Left hindlimb (tissue), 1 donor: ENCODE measurements around the gene PER2.
A peak's percentile ranks its signal among the peaks of the same experiment; 100 is the strongest.

ENCODE experiments used
- DNase-seq: peaks from one replicate; pipeline ENCODE4 v3.0.0-alpha.2; 2018

PER2 gene

GRCh38 chr2:238247002-238247822 lies 41.2 kb downstream of the PER2 start:
- DNase-seq, result no peak

DNA sequence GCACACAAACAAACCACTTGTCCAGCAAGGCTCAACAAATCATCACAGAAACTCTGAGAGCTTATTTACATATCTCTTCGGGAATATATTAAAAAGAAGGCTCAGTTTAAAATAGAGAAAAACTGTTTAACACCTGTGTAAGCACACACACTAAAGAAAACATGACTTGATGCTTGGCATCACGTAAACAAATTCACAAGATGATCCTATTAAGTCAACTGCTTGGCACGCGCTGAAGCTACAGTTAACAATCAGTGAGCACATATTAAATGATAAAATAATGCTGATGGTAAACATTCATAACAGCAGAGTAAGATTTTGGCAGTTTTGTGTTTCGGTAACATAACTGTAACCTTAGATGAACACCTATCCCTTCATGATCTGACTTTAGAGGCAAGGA lies 44.3 kb downstream of the PER2 start:
- no peak for DNase-seq

- DNase-seq, result no peak
Observed at GRCh38 chr2:238243496-238244076, 44.8 kb downstream of the PER2 start.

DNA sequence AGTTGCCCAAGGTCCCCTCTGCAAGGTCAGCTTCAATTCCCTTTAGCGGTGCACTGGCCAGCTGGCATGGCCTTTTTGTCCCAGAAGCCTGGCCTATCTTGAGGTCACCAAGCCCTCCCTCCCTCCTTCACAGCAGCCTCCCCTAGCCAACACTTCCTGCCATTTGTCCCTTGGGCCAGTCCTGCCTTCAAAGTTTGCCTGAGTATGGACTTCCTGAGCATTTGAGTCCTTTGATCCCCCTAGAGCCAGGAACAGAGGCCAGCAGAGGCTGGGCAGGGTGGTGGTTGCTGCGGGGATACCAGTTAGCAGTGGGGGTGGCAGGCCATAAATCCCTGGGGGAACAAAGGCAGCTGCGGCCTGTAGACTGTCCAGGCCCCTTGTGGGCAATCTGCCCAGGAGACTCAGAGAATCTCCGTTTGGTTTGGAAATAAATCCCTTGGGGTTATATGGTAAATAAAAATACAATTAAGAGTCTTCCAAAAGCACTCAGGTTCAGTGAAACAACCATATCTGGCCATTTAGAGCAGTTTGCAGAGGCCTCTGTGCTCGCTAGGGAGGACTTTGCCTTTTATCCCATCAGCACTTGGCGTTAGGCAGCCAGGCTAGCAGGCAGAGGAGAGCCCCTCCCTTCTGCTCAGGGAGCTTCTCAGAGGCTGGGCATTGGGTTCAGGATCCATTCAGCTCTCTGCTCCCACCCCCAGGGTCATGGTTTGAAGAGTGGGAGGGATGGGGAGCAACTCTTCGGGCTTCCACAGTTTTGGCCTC lies 45.5 kb downstream of the PER2 start:
- DNase-seq, result no peak

GRCh38 chr2:238241970-238242369 lies 46.4 kb downstream of the PER2 start:
- DNase-seq, result no peak

- peak; percentile 83 for DNase-seq
Observed at GRCh38 chr2:238240757-238241711, 47.4 kb downstream of the PER2 start.

DNA sequence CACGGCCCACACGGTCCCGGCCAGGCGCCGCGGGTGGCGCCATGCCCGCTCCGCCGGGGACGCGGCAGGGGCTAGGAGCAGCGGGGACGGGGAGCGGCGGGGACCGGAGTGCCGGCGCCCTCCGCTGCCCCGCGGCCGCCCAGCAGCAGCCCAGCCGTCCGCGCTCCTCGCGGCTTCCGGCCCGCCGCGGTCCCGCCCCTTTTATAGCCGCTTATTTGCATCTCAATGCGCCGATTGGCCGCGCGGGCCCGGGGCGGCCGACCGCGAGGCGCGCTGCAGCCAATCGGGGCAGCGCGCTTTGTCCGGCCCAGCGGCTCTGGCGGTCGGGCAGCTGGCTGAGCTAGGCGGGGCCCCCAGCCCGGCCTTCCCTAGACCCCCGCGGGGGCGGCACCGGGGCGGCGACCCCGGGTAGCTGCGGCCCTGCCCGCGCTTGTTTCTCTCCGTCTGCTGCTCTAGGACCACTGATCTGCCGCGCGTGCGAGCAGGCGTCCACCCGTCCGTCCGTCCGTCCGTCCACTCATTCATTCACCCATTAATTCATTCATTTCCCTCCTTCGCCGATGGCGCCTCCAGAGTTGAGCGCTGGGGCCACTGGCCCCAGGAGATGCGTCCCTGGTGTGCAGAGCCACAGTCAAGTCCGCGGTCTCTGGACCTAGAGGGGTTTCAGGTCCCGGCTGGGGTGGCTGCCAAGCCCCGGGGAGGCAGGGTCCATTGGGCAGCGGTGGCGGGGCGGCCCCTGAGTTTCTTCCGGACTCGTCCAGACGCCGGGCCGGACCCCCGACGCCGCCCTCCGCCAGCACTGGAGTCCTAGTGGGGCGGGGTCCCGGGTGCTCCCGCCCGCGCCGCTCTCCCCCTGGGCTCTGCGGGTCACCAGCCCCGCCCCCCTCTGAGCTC lies 48.3 kb downstream of the PER2 start, which contains the start of gene HES6:
TSS of gene HES6 (minus strand) at position 176 of the 894 bp plus-strand sequence. CDS start at position 43, 133 bp downstream.
- DNase-seq, result peak; percentile 89

- no peak for DNase-seq
Observed at GRCh38 chr2:238239543-238239862, 48.9 kb downstream of the PER2 start.

- no peak for DNase-seq
Observed at GRCh38 chr2:238238766-238239542, 49.5 kb downstream of the PER2 start.

DNA sequence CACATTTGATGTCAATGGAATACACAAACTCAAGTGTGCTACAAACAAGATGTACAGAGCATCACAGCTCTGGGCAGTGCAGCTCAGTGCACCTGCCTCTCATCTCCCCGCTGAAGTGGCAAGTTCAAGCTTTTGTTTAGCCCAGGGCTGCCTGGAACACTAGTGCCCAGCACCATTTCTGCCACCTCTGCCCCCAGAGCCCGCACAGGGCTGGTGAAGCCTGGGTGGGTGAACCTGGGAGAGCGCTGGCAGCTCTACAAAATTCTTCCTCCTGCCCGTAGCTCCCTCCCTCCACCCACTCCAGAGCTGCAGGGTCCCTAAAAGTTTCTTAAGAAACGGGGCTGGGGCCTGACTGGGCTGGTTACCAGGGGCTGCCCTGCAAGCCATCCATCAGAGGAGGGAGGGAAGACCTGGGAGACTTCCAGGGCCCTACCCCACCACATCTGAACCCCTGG lies 50.1 kb downstream of the PER2 start:
- DNase-seq, result no peak

DNA sequence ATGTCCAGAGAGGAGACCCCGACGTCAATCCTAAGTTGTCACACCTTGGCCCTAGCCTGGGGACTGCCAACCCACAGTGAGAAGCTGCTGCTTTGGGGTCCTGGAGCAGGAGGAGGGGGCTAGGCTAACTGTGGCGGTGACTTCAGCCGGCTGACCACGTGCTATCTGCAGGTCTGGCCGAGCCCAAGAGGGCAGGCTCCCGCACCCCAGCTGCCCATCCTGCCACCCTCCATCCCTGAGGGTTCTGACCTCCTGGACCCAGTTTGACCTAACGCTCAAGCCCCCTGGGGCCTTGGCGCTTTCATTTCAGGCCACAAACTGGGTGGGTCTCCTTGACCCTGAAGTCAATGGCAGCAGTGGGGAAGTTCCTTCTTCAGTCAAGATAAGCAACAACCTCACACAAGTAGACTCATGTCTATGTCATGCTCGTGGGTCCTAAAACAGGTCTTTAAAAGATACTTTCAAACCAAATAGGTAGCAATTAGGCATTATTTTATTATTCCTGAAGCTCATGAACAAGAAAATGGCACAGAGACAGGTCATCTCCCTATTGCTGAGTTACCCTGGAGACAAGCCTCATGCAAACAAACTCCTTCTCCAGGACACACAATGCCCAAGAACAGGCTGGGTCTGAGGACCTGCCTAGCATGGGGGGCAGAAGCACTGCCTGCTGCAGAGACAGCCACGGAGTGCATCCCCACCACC lies 50.8 kb downstream of the PER2 start:
- no peak for DNase-seq

DNA sequence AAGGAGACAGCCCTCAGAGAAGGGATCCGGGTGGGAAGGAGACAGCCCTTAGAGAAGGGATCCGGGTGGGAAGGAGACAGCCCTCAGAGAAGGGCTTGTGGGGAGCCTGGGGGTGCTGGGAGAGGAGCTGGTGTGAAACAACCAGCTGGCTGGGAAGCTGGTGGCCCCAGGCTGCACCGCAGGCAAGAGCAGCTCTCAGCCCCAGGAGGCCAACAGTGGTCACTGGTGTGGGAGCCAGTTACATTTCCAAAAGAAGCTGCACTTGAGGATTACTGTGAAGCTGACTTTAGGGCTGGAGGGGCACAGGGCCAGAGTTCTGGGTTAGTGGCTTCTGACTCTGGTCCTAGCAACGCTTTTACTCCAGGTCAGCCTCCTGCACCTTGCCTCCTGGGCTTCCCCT lies 51.8 kb downstream of the PER2 start:
- no peak for DNase-seq

GRCh38 chr2:238235856-238236255 lies 52.6 kb downstream of the PER2 start:
- DNase-seq, result no peak

DNA sequence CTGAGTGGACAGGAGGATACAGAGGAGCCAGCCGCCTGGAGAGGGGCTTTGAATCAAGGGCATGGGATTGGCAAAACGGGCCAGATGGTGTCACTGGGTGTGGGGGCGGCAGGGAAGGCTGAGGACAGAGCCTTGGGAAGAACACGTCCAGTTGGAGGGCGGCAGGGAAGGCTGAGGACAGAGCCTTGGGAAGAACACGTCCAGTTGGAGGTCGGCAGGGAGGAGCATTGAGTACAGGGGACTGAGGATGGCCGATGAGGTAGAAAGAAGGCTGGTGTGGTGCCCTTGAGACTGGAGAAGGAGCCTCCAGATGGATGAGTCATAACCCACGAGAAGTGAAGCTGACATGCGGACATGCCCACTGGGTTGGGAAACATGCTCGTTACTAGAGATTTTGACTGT lies 53.1 kb downstream of the PER2 start:
- DNase-seq, result no peak

- DNase-seq, result no peak
Observed at GRCh38 chr2:238233625-238234024, 54.8 kb downstream of the PER2 start.

DNA sequence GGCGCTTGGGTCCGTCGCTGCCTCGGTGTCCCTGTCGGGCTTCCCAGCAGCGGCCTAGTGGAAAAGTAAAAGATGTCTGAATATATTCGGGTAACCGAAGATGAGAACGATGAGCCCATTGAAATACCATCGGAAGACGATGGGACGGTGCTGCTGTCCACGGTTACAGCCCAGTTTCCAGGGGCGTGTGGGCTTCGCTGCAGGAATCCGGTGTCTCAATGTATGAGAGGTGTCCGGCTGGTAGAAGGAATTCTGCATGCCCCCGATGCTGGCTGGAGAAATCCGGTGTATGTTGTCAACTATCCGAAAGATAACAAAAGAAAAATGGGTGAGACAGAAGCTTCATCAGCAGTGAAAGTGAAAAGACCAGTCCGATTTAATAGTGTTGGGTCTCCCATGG lies 56.6 kb downstream of the PER2 start:
- no peak for DNase-seq

GRCh38 chr2:238231251-238231793 lies 57.1 kb downstream of the PER2 start:
- DNase-seq, result peak; percentile 79

- DNase-seq, result no peak
Observed at GRCh38 chr2:238230699-238231098, 57.7 kb downstream of the PER2 start.

DNA sequence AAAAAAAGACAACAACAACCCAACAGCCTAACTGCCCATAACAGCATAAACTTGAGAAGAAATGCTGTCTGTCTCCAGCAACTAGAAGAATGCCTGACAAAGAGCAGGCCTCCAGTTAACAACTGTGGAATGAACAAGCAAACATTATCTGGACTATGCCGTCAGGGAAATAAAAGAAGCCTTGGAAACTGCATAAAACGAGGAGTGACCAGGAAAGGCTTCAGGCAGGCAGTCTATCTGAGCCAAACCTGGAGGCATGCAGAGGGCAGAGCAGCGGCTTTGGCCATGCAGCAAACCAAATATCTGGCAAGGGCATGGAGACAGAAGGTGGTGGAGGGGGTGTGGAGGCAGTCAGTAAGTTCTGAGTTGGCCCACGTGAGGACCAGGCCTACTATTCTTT lies 59.7 kb downstream of the PER2 start:
- no peak for DNase-seq

- no peak for DNase-seq
Observed at GRCh38 chr2:238227587-238228032, 60.8 kb downstream of the PER2 start.
